Panc1 (cell line): ENCODE results near the gene TIPRL. TPM values are rescaled to one million over a fixed set of nuclear protein-coding genes. Genes with fewer than 3 reads are reported as not detected.

Source experiments
- ATAC-seq: fragments of 200-7000 bp; cut with Tn5 transposase; 2 replicates; pipeline ENCODE4 v1.9.1; 2020; ENCODE audit warnings: mild to moderate bottlenecking, moderate library complexity
- BruUV-seq: library from RNA; stranded (reverse); fragments of 400-500 nt; replicated peaks from 2 replicates; lab custom pipeline; 2021; lab: Mats Ljungman, UMichigan
- CTCF ChIA-PET: fragments of 300-600 bp; sonication (Branson Sonifier 250); formaldehyde crosslinking; loops from one replicate; lab custom pipeline; 2022; ENCODE audit warnings: antibody characterized with exemption; lab: Charles Lee
- POLR2A ChIA-PET: fragments of 300-600 bp; sonication (Branson Sonifier 250); formaldehyde crosslinking; loops from one replicate; lab custom pipeline; 2022; ENCODE audit warnings: antibody characterized with exemption; lab: Charles Lee
- DNase-seq: peaks from one replicate; pipeline ENCODE4 v3.0.0-alpha.2; 2010; ENCODE audit warnings: low read depth, low spot score
- H3K27ac ChIP-seq: 2 replicates; pipeline ENCODE4 v1.5.1; 2011; ENCODE audit warnings: mild to moderate bottlenecking, low read length, inconsistent platforms
- H3K27me3 ChIP-seq: fragments of 200-500 bp; sonication (Bioruptor generic); 2 replicates; pipeline ENCODE4 v1.6.0; 2014; ENCODE audit warnings: low read length, inconsistent platforms; ENCODE audit not compliant: control insufficient read depth, insufficient read depth
- H3K36me3 ChIP-seq: fragments of 200-500 bp; sonication (Bioruptor generic); 2 replicates; pipeline ENCODE4 v1.5.1; 2014; ENCODE audit warnings: inconsistent platforms, mild to moderate bottlenecking, low read length, moderate library complexity; ENCODE audit not compliant: control insufficient read depth, insufficient read depth
- H3K4me1 ChIP-seq: 2 replicates; pipeline ENCODE4 v1.5.1; 2011; ENCODE audit warnings: inconsistent platforms, mild to moderate bottlenecking, low read length, moderate library complexity; ENCODE audit not compliant: control insufficient read depth, insufficient read depth
- H3K4me3 ChIP-seq, 2 experiments: 2 replicates each; pipeline ENCODE4 v1.5.1; 2011 to 2012; ENCODE audit warnings: low read depth in 2 of 2, low read length in 2 of 2, mild to moderate bottlenecking in 2 of 2, inconsistent platforms in 1 of 2, moderate library complexity in 1 of 2
- H3K9me3 ChIP-seq: fragments of 200-500 bp; sonication (Bioruptor generic); 2 replicates; pipeline ENCODE4 v1.5.1; 2014; ENCODE audit warnings: low read depth, mild to moderate bottlenecking, inconsistent platforms, low read length, moderate library complexity; ENCODE audit not compliant: control insufficient read depth, insufficient read depth
- POLR2AphosphoS5 ChIP-seq: IDR thresholded peaks from 2 replicates; pipeline ENCODE4 v1.6.1; 2012; ENCODE audit warnings: mild to moderate bottlenecking, low read depth, low read length, moderate library complexity
- REST ChIP-seq, 2 experiments: IDR thresholded peaks; 2 replicates each; pipeline ENCODE4 v1.6.1; 2011 to 2012; ENCODE audit warnings: low read depth in 2 of 2, control low read depth in 1 of 2, low read length in 1 of 2, mild to moderate bottlenecking in 1 of 2, moderate library complexity in 1 of 2; ENCODE audit not compliant: insufficient read depth in 1 of 2
- SIN3A ChIP-seq: IDR thresholded peaks from 2 replicates; pipeline ENCODE4 v1.6.1; 2012; ENCODE audit warnings: low read depth, mild to moderate bottlenecking, low read length, moderate library complexity, borderline replicate concordance; ENCODE audit not compliant: insufficient read depth
- TCF7L2 ChIP-seq: IDR thresholded peaks from 2 replicates; pipeline ENCODE4 v1.6.1; 2011; ENCODE audit warnings: mild to moderate bottlenecking, low read depth, low read length, inconsistent platforms
- in situ Hi-C: cut with HindIII; loops from 2 replicates; pipeline ENCODE4 v1.10.0; 2016; ENCODE audit warnings: low sequenced_read_pairs, low pct_unique_long_range_greater_than_20kb
- intact Hi-C: fragments of 100-400 bp; cut with micrococcal nuclease; formaldehyde crosslinking; loops from one replicate; pipeline ENCODE4 v1.10.0; 2022; ENCODE audit not compliant: unreplicated experiment
- total RNA-seq: library from RNA; stranded (reverse); gene quantifications from one replicate; pipeline ENCODE4 v1.2.1, GENCODE V29; 2021; ENCODE audit not compliant: unreplicated experiment
- TF ChIP-seq, protein P1 (sequence below): fragments of 450-650 bp; IDR thresholded peaks from 2 replicates; pipeline ENCODE4 v1.5.1; 2017; ENCODE audit warnings: mild to moderate bottlenecking

The TIPRL gene
- total RNA-seq, 1 experiment from 2014 or later = 48.5 TPM

DNA sequence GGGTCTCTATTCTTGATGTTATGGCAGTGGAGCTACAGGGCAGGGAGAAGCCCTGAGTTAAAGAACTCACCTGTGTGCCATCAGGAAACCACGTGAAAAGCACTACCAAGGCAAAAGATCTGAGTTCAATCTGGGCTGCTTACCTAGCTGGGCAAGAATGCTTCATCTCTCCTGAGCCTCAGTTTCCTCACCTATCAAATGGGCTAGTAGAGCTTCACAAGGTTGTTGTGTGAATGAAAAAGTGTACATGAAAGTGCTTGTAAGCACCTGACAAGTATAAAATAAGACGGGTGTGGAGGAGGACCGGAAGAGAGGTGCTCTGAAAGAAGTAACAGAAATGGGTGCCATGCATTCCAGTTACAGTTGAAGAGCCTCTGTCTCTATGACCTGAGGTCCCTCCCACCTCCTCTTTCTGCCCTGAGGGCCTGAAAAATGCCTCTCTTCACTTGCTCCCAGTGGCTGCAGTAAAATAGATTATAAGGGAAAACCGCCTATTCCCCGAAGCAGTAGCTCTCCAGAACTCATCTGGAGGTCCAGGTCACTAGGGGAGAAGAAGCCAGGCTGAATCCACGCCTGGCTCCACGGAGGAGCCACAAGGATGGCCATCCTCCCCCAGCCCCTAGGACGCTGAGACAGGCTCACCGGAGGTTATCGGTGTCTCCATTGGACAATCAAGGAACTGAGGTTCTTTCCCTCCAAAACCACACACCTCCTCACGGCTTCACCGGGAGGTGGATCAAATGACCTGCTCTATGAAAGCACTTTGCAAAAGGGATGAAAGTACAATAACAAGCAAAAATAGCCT is 43.4 kb upstream of the TIPRL start:
- DNase-seq (no peak), ATAC-seq (0 out of 2 replicates have a peak, but pooled peaks have one; percentile 23)
- Histone ChIP-seq H3K9me3 (no peaks in the 10 kb centered on the region), H3K27ac (no peak overlapping the region), H3K4me1 (peaks cover 14% of the 10 kb centered on the region), H3K4me3 (peak overlapping the region; percentile 47 to 50), H3K27me3 (peaks cover 32% of the 10 kb centered on the region), H3K36me3 (no peaks in the 10 kb centered on the region)
- CTCF ChIA-PET = no interaction called here
- in situ Hi-C loops = no loop called here
- POLR2A ChIA-PET = no interaction called here
- TF ChIP-seq, protein P1, sequence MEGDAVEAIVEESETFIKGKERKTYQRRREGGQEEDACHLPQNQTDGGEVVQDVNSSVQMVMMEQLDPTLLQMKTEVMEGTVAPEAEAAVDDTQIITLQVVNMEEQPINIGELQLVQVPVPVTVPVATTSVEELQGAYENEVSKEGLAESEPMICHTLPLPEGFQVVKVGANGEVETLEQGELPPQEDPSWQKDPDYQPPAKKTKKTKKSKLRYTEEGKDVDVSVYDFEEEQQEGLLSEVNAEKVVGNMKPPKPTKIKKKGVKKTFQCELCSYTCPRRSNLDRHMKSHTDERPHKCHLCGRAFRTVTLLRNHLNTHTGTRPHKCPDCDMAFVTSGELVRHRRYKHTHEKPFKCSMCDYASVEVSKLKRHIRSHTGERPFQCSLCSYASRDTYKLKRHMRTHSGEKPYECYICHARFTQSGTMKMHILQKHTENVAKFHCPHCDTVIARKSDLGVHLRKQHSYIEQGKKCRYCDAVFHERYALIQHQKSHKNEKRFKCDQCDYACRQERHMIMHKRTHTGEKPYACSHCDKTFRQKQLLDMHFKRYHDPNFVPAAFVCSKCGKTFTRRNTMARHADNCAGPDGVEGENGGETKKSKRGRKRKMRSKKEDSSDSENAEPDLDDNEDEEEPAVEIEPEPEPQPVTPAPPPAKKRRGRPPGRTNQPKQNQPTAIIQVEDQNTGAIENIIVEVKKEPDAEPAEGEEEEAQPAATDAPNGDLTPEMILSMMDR = no peak
- TF ChIP-seq POLR2AphosphoS5 (no peak), SIN3A (no peak), REST (IDR thresholded peaks at IDR 0.05; ENCODE audit: insufficient read depth in 1 of 2, low read depth in 2 of 2, low read length in 1 of 2) (no peak), TCF7L2 (no peak)
- intact Hi-C loops = no loop called here
- BruUV-seq = no TSS peak

- intact Hi-C loops = no loop called here
These were observed 42.6 kb upstream of the TIPRL start for GRCh38 chr1:168135921-168136708.

More at GRCh38 chr1:168135921-168136708, 42.6 kb upstream of the TIPRL start:
- Histone ChIP-seq H3K36me3 (no peaks in the 10 kb centered on the region), H3K27ac (no peak overlapping the region), H3K9me3 (no peaks in the 10 kb centered on the region), H3K4me3 (peak overlapping the region; percentile 47 to 50), H3K27me3 (peaks cover 32% of the 10 kb centered on the region), H3K4me1 (peaks cover 14% of the 10 kb centered on the region)
- no peak for DNase-seq
- no TSS peak for BruUV-seq
- in situ Hi-C loops = no loop called here
- peak; percentile 67 for ATAC-seq
- TF ChIP-seq POLR2AphosphoS5 = no peak
- no peak for TF ChIP-seq REST (IDR thresholded peaks at IDR 0.05; ENCODE audit: insufficient read depth in 1 of 2, low read depth in 2 of 2, low read length in 1 of 2)
- CTCF ChIA-PET = no interaction called here
- POLR2A ChIA-PET = no interaction called here
